Loucy (cell line): Measurements from ENCODE around the gene OR2L8.
"Not testable (repeated sequence)": the region's sequence is repeated elsewhere in the genome, so short reads cannot be mapped to it uniquely, and the experiment has no call there.

Source experiments
- H2AFZ ChIP-seq: fragments of 200-600 bp; sonication (generic); 2 replicates; pipeline ENCODE4 v1.6.0; 2016; ENCODE audit warnings: antibody characterized with exemption, mild to moderate bottlenecking, low read length, moderate library complexity
- H3F3A ChIP-seq: fragments of 200-600 bp; 2 replicates; pipeline ENCODE4 v1.6.0; 2016; ENCODE audit warnings: antibody characterized with exemption, low read depth, mild to moderate bottlenecking
- H3K27me3 ChIP-seq: fragments of 200-600 bp; sonication (generic); 2 replicates; pipeline ENCODE4 v1.6.1; 2014; ENCODE audit warnings: low read length, mild to moderate bottlenecking; ENCODE audit not compliant: insufficient read depth, poor library complexity, severe bottlenecking
- H3K36me3 ChIP-seq: fragments of 200-600 bp; sonication (generic); 2 replicates; pipeline ENCODE4 v1.6.1; 2016; ENCODE audit warnings: low read length; ENCODE audit not compliant: insufficient read depth
- H3K4me1 ChIP-seq: fragments of 200-600 bp; sonication (generic); 2 replicates; pipeline ENCODE4 v1.5.1; 2014; ENCODE audit warnings: low read length, mild to moderate bottlenecking; ENCODE audit not compliant: insufficient read depth, poor library complexity, severe bottlenecking
- H3K4me2 ChIP-seq: fragments of 200-600 bp; sonication (generic); 2 replicates; pipeline ENCODE4 v1.6.0; 2014; ENCODE audit warnings: antibody characterized with exemption, low read length, low read depth, mild to moderate bottlenecking; ENCODE audit not compliant: poor library complexity, severe bottlenecking
- H3K4me3 ChIP-seq: fragments of 200-600 bp; sonication (generic); 2 replicates; pipeline ENCODE4 v1.5.1; 2014; ENCODE audit warnings: low read length, mild to moderate bottlenecking, mixed read lengths; ENCODE audit not compliant: poor library complexity, severe bottlenecking
- H3K79me2 ChIP-seq: fragments of 200-600 bp; sonication (generic); 2 replicates; pipeline ENCODE4 v1.6.1; 2014; ENCODE audit warnings: low read length; ENCODE audit not compliant: insufficient read depth
- H3K9ac ChIP-seq: fragments of 200-600 bp; sonication (generic); 2 replicates; pipeline ENCODE4 v1.6.0; 2014; ENCODE audit warnings: mild to moderate bottlenecking, low read depth, low read length, moderate library complexity; ENCODE audit not compliant: poor library complexity, severe bottlenecking
- H3K9me2 ChIP-seq: fragments of 200-600 bp; sonication (generic); replicated peaks from 2 replicates; pipeline ENCODE4 v1.6.1; 2016; ENCODE audit warnings: low read depth, low read length, mixed read lengths
- H3K9me3 ChIP-seq: fragments of 200-600 bp; sonication (generic); 2 replicates; pipeline ENCODE4 v1.6.1; 2014; ENCODE audit warnings: mild to moderate bottlenecking, antibody characterized with exemption, low read length, low read depth; ENCODE audit not compliant: insufficient read depth
- H4K20me1 ChIP-seq: fragments of 200-600 bp; sonication (generic); 2 replicates; pipeline ENCODE4 v1.6.0; 2014; ENCODE audit warnings: antibody characterized with exemption, low read length, mild to moderate bottlenecking; ENCODE audit not compliant: insufficient read depth, poor library complexity, severe bottlenecking
- EZH2phosphoT487 ChIP-seq: fragments of 200-600 bp; IDR thresholded peaks from 2 replicates; pipeline ENCODE4 v1.6.1; 2018; ENCODE audit warnings: antibody characterized with exemption, mild to moderate bottlenecking, moderate library complexity, borderline replicate concordance
- TF ChIP-seq, protein P1 (sequence below): fragments of 200-600 bp; sonication (generic); conservative IDR thresholded peaks from 2 replicates; pipeline ENCODE4 v1.5.1; 2014; ENCODE audit warnings: mild to moderate bottlenecking, antibody characterized with exemption, low read length

OR2L8 gene

DNA sequence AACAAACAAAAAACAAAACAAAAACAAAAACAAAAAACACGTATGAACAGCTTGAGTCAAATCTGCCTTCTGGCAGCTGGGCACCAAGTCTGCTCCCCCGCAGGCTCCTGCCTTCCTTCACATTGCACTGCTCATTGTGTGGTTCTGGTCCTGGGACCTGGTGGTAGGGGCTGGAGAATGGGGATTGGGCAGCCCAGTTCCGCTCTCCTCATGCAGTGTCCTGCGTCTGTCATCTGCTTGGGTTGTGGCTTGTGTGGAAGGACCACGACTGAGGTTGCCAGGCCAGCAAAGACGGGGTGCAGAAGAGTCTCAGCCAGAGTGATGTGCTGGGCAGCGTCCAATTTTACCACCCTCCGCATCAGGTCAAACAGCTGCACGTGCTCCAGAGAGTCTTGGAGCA, 12.9 kb upstream of the OR2L8 start:
- H2AFZ ChIP-seq, result no peak overlapping the region
- no peaks in the 10 kb centered on the region for H3K9me2 ChIP-seq
- H3K9me3 ChIP-seq, result no peaks in the 10 kb centered on the region
- no peaks in the 10 kb centered on the region for H3K79me2 ChIP-seq
- H3K4me2 ChIP-seq, result no peak overlapping the region
- no peaks in the 10 kb centered on the region for H3K36me3 ChIP-seq
- H3K9ac ChIP-seq, result no peak overlapping the region
- H4K20me1 ChIP-seq, result no peaks in the 10 kb centered on the region
- no peaks in the 10 kb centered on the region for H3K4me1 ChIP-seq
- no peaks in the 10 kb centered on the region for H3K27me3 ChIP-seq
- H3F3A ChIP-seq, result no peaks in the 10 kb centered on the region
- TF ChIP-seq EZH2phosphoT487, result no peak
- H3K4me3 ChIP-seq, result no peak overlapping the region

GRCh38 chr1:247936415-247936814, 12.2 kb upstream of the OR2L8 start:
- no peaks in the 10 kb centered on the region for H3K9me3 ChIP-seq
- no peak overlapping the region for H3K9ac ChIP-seq
- H4K20me1 ChIP-seq, result no peaks in the 10 kb centered on the region
- no peaks in the 10 kb centered on the region for H3K36me3 ChIP-seq
- H3K4me3 ChIP-seq, result no peak overlapping the region
- no peaks in the 10 kb centered on the region for H3K9me2 ChIP-seq
- no peaks in the 10 kb centered on the region for H3K27me3 ChIP-seq
- no peak overlapping the region for H3K4me2 ChIP-seq
- H2AFZ ChIP-seq, result no peak overlapping the region
- TF ChIP-seq, protein P1, sequence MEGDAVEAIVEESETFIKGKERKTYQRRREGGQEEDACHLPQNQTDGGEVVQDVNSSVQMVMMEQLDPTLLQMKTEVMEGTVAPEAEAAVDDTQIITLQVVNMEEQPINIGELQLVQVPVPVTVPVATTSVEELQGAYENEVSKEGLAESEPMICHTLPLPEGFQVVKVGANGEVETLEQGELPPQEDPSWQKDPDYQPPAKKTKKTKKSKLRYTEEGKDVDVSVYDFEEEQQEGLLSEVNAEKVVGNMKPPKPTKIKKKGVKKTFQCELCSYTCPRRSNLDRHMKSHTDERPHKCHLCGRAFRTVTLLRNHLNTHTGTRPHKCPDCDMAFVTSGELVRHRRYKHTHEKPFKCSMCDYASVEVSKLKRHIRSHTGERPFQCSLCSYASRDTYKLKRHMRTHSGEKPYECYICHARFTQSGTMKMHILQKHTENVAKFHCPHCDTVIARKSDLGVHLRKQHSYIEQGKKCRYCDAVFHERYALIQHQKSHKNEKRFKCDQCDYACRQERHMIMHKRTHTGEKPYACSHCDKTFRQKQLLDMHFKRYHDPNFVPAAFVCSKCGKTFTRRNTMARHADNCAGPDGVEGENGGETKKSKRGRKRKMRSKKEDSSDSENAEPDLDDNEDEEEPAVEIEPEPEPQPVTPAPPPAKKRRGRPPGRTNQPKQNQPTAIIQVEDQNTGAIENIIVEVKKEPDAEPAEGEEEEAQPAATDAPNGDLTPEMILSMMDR, result no peak
- no peak for TF ChIP-seq EZH2phosphoT487
- no peaks in the 10 kb centered on the region for H3K4me1 ChIP-seq
- no peaks in the 10 kb centered on the region for H3K79me2 ChIP-seq
- no peaks in the 10 kb centered on the region for H3F3A ChIP-seq

DNA sequence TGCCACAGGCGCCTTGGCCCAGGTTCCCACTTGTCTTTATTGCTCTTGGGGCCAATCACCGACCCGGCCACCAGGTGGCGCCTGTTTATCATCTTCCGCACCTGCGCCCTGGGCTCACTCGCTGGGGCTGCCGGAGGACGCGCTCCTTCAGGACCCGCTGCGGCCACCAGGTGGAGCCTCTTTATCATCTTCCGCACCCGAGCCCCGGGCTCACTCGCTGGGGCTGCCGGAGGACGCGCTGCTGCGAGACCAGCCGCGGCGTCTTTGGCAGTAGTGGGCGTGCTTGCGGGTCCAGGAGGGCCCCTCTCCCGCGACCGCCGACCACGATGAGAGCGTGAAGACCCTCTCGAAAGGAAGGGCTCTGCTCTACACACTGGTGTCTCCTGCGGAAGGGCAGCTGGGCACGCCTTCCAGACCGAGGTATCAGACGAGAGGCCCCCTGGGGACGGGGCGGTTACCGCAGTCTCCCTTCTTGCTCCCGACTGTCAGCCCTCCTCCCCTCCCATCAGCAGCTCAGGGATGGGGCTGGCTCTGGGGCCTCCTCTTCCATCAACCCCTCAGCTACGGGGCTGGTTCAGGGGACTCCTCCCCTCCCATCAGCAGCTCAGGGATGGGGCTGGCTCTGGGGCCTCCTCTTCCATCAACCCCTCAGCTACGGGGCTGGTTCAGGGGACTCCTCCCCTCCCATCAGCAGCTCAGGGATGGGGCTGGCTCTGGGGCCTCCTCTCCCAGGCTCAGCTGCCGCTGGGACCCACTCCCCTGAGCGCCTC, 11.5 kb upstream of the OR2L8 start:
- H3K4me1 ChIP-seq, H3F3A ChIP-seq, H3K4me3 ChIP-seq, H3K27me3 ChIP-seq, H3K36me3 ChIP-seq, H3K9ac ChIP-seq, H4K20me1 ChIP-seq, H3K9me3 ChIP-seq, H3K9me2 ChIP-seq, H3K4me2 ChIP-seq, H2AFZ ChIP-seq, H3K79me2 ChIP-seq: not testable (repeated sequence)
- TF ChIP-seq, protein P1, result peak; percentile 64

DNA sequence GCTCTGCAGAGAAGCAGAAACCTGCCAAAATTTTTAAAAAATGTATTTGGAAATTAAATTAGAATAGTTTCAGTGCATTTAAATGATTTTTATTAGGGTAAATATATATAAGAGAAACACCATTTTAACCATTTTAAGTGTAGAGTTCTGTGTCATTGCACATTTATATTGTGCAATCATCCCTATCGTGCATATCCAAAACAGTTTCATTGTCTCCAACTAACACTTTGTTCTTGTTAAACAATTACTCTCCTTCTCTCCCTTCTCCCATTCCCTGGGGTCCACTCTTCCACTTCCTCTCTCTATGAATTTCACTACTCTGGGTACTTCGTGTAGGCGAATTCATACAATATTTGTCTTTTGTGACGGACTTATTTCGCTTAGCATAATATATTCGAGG, 6.0 kb upstream of the OR2L8 start:
- H3K4me2 ChIP-seq, result no peak overlapping the region
- H3K9me2 ChIP-seq, result no peaks in the 10 kb centered on the region
- no peak overlapping the region for H2AFZ ChIP-seq
- TF ChIP-seq EZH2phosphoT487, result no peak
- TF ChIP-seq, protein P1, result no peak
- no peaks in the 10 kb centered on the region for H4K20me1 ChIP-seq
- no peaks in the 10 kb centered on the region for H3K27me3 ChIP-seq
- no peaks in the 10 kb centered on the region for H3F3A ChIP-seq
- no peaks in the 10 kb centered on the region for H3K79me2 ChIP-seq
- no peaks in the 10 kb centered on the region for H3K4me1 ChIP-seq
- H3K36me3 ChIP-seq, result no peaks in the 10 kb centered on the region
- H3K9ac ChIP-seq, result no peak overlapping the region
- no peak overlapping the region for H3K4me3 ChIP-seq
- H3K9me3 ChIP-seq, result no peaks in the 10 kb centered on the region
